HG02938 (cell line): Measurements from ENCODE around the gene MEGF8.
"Not testable (repeated sequence)": the region's sequence is repeated elsewhere in the genome, so short reads cannot be mapped to it uniquely, and the experiment has no call there.

ENCODE experiments used
- ATAC-seq: cut with Tn5 transposase; IDR thresholded peaks from one replicate; pipeline ENCODE4 v1.9.1; 2021; ENCODE audit warnings: mild to moderate bottlenecking, moderate library complexity; ENCODE audit not compliant: unreplicated experiment

Gene MEGF8

GRCh38 chr19:42330241-42330711, 4.8 kb downstream of the MEGF8 start:
- ATAC-seq = no peak

DNA sequence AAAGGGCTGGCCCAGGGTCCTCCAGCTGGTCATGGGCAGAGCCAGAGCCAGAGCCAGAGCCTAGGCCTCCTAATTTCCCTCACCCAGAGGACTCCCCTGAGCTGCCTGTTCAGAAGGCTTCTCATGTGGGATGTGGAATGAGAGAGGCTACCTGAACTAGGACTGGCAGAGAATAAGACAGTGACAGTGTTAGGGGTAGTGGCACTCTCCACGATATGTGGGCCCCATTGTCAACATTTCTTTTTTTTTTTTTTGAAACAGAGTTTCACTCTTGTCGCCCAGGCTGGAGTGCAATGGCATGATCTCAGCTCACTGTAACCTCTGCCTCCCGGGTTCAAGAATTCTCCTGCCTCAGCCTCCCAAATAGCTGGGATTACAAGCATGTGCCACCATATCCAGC, 5.9 kb downstream of the MEGF8 start:
- ATAC-seq = not testable (repeated sequence)

DNA sequence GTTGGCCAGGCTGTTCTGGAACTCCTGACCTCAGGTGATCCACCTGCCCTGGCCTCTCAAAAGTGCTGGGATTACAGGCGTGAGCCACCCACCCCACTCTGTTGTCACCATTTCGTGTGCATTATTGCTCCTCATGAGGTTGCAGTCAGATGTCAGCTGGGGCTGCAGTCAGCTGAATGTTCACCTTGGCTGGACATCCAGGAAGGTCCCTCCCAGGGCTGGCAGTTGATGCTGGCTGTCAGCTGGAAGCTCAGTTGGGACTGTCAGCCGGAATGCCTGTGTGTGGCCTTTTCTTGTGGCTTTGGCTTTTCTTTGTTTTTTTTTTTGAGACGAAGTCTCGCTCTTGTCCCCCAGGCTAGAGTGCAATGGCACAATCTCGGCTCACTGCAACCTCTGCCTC, 6.6 kb downstream of the MEGF8 start:
- no peak for ATAC-seq

- no peak for ATAC-seq
Observed at GRCh38 chr19:42333018-42333417, 7.6 kb downstream of the MEGF8 start.

GRCh38 chr19:42333975-42334696, 8.7 kb downstream of the MEGF8 start:
- no peak for ATAC-seq

DNA sequence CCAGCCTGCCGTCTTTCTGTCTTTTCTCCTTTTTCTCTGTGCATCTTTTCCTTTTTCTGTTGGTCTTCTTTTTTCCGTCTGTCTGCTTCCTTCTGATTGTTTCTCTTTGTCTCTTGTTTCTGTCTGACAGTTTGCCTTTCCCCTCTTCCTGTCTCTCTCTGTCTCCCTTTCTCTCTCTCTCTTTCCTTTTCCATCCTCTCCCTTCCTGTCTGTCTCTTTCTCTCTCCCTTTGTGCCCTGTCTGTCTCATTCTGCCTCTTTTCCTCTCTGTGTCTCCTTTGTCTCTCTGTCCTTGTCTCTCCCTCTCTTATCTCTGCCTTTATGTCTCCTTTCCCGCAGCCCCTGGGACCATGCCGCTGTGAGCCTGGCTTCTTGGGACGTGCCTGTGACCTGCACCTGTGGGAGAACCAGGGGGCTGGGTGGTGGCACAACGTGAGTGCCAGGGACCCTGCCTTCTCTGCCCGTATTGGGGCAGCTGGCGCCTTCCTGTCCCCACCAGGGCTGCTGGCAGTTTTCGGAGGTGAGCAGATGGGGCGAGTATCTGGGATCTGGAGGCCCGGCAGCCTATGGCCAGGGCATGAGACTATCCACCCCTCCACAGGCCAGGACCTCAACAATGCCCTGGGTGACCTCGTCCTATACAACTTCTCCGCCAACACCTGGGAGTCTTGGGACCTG, 9.4 kb downstream of the MEGF8 start:
- no peak for ATAC-seq

DNA sequence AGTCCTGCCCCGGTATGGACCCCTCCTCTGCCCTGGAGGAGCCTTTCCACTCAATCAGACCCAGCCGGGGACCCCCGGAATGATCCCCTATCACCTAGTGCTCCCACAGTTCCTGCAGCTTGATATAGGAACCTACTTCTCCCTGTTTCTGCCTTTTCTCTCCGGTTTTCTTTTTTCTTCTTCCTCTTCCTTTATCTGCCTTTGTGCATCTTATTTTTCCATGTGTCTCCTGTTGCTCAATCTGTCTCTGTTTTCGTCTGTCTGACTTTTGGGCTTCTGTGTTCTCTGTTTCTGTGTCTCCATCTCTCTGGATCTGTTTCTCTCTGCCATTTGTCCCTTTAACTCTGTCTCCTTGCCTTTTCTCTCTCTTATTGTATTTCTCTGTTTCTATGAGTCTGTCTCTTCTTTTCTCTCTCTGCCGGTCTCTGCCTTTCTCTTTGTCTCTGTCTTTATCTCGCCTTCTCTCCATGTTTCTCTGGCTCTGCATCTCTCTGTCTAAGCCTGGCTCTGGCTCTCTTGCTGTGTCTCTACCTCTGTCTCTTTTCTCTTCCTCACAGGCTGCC, 10.0 kb downstream of the MEGF8 start:
- no peak for ATAC-seq

GRCh38 chr19:42335971-42336370, 10.5 kb downstream of the MEGF8 start:
- no peak for ATAC-seq

- ATAC-seq = not testable (repeated sequence)
Observed at GRCh38 chr19:42339126-42339860, 13.9 kb downstream of the MEGF8 start.

GRCh38 chr19:42339922-42340321, 14.5 kb downstream of the MEGF8 start:
- not testable (repeated sequence) for ATAC-seq

- ATAC-seq = no peak
Observed at GRCh38 chr19:42343344-42344110, 18.1 kb downstream of the MEGF8 start.

- ATAC-seq = no peak
Observed at GRCh38 chr19:42344336-42344893, 19.0 kb downstream of the MEGF8 start.

DNA sequence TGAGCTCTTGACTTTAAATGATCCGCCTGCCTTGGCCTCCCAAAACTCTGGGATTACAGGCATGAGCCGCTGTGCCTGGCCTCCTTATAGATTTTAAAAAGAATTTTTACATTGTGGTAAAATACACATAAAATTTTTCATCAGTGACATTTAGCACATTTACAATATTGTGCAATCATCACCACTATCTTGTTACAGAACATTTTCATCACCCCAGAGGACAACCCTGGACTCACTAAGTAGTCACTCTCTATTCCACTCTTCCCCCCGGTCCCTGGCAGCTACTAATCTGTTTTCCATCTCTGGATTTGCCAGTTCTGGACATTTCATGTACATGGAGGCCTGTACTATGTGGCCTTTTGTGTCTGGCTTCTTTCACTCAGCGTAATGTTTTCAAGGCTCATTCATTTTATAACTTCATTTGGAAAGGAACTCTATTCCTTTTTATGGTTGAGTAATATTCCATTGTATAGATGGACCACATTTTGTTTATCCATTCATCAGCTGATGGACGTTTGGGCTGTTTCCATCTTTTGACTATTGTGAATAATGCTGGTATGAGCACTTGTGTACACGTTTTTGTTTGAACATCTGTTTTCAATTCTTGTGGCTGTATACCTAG, 19.9 kb downstream of the MEGF8 start:
- ATAC-seq = no peak

GRCh38 chr19:42348211-42348610, 22.8 kb downstream of the MEGF8 start:
- ATAC-seq = no peak

DNA sequence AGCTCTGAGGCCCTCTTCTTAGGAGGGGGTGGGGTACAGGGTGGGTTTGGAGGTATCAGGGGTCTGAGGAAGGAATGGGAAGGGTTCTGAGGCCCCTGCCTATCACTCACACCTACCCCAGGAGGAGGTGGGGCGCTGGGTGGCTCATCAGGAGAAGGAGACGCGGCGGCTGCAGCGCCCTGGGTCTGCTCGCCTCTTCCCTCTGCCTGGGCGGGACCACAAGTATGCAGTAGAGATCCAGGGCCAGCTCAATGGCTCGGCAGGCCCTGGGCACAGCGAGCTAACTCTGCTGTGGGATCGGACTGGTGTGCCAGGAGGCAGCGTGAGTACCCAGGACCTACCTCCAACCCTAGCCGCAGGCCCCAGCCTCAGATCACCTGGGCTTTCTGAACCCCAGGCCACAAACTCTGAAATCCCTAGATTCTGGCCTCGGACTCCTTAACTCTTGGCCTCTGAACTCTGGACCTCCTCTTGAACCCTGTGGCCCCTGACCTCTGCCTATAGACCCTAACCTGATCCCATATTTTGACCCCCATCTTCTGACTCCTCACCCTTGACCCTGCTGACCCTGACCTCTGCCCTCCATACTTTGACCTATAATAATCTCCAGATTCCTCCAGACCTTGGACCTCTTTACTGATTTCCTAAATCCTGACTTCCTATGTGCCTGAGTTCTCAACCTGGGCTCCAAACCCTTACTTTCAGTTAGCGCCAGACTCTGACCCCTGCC, 24.1 kb downstream of the MEGF8 start:
- no peak for ATAC-seq

GRCh38 chr19:42350417-42350816, 25.0 kb downstream of the MEGF8 start:
- ATAC-seq = no peak

- no peak for ATAC-seq
Observed at GRCh38 chr19:42351079-42351735, 25.8 kb downstream of the MEGF8 start.
